ENCODE results near the gene SMIM28.
A peak's percentile ranks its signal among the peaks of the same experiment; 100 is the strongest.

SMIM28 gene

DNA sequence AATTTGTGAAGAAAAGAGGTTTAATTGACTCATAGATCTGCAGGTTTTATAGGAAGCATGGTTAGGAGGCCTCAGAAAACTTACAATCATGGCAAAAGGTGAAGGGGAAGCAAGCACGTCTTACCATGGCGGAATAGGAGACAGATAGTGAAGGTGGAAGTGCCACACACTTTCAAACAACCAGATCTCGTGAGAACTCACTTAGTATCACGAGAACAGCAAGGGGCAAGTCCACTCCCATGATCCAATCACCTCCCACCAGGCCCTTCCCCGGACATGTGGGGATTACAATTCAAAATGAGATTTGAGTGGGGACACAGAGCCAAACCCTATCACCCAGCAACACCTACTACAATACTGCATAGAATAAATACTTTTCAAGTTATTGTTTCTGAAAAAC, 19.0 kb downstream of the SMIM28 start:
- H4K91ac ChIP-seq (ENCODE audit: low read length): no peak overlapping the region
- DNase-seq: no peak
- H3K14ac ChIP-seq (ENCODE audit: low read length in 2 of 2): no peak overlapping the region
- no peaks in the 10 kb centered on the region for H3K9me3 ChIP-seq (ENCODE audit: control insufficient read depth, low read length)
- no peak overlapping the region for H2BK12ac ChIP-seq (ENCODE audit: low read length in 2 of 2)
- H2AK5ac ChIP-seq (ENCODE audit: low read length, severe bottlenecking): no peak overlapping the region
- H3K23ac ChIP-seq (ENCODE audit: low read length in 2 of 2): no peak overlapping the region
- H3K36me3 ChIP-seq (ENCODE audit: control insufficient read depth in 1 of 2, insufficient read depth in 2 of 2, low read depth in 1 of 2, low read length in 2 of 2): no peaks in the 10 kb centered on the region
- H4K8ac ChIP-seq (ENCODE audit: low read length): no peak overlapping the region
- no peaks in the 10 kb centered on the region for H3K27me3 ChIP-seq (ENCODE audit: control insufficient read depth in 1 of 2, insufficient read depth in 1 of 2, low read length in 2 of 2)
- no peaks in the 10 kb centered on the region for H3K79me1 ChIP-seq (replicated peaks; ENCODE audit: low read length, poor library complexity, severe bottlenecking)
- H3K18ac ChIP-seq (ENCODE audit: low read depth in 1 of 2, low read length in 2 of 2): no peak overlapping the region
- H3K27ac ChIP-seq (ENCODE audit: low read length, poor library complexity, severe bottlenecking): no peak overlapping the region
- H2BK120ac ChIP-seq (ENCODE audit: low read depth, low read length): no peak overlapping the region
- no peak overlapping the region for H2AFZ ChIP-seq (ENCODE audit: low read depth, low read length)
- no peak overlapping the region for H3K4ac ChIP-seq (ENCODE audit: low read depth in 1 of 2, low read length in 2 of 2)
- H3K4me2 ChIP-seq (ENCODE audit: low read length, poor library complexity, severe bottlenecking): no peak overlapping the region
- WGBS: 100% methylated on average over 1 of the region's 5 CpGs
- H2BK15ac ChIP-seq (ENCODE audit: low read depth, poor library complexity, severe bottlenecking): no peak overlapping the region
- H2BK5ac ChIP-seq (ENCODE audit: low read depth, low read length, poor library complexity, severe bottlenecking): no peak overlapping the region
- H3K9ac ChIP-seq (ENCODE audit: low read length): no peak overlapping the region
- no peak overlapping the region for H3K4me3 ChIP-seq (ENCODE audit: insufficient read depth in 1 of 2, low read depth in 1 of 2, low read length in 2 of 2)
- H3K4me1 ChIP-seq (ENCODE audit: control insufficient read depth, insufficient read depth, low read depth, low read length): no peaks in the 10 kb centered on the region

DNA sequence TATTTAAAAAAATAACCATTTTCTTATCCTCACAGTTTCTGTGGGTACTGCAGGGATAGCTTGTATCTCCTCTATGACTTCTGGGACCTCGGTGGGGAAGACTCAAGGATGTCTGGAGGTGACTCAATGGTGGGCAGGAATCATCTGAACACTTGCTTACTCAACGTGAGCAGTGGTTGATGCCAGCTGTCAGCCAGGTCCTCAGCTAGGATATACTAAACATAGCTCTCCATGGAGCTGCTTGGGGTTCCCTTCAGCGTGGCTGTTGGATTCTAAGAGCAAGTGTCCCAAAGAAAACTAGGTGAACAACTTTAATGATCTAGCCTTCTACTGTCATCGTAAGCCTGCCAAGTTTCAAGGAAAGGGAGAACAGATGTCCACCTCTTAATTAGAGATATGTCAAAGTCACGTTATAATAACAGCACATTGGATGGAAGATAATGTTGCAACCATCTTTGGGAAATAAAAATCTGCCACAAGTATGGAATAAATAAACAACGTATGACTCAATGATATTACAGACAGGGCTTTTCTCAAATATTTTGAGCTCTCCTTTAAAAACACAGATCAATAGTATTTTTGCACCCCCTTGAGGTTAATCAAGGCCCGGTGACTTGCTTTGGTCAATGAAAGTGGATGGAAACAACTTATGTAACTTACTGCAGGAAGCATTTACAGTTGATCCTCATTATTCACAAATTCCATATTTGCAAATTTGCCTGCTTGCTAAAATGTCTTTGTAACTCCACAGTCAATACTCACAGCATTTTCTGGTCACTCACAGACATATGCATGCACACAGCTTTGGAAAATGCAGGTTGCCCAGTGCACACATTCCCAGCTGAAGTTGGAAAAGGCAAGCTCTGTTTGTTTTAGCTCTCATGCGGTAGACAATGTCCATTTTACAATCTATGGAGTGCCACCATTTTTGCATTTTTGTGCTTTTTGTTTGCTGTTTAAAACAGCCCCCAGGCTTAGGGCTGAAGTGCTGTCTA, 19.7 kb downstream of the SMIM28 start:
- Histone ChIP-seq H3K9me3 (ENCODE audit: control insufficient read depth, low read length) (no peaks in the 10 kb centered on the region), H3K79me1 (replicated peaks; ENCODE audit: low read length, poor library complexity, severe bottlenecking) (no peaks in the 10 kb centered on the region), H3K27me3 (ENCODE audit: control insufficient read depth in 1 of 2, insufficient read depth in 1 of 2, low read length in 2 of 2) (no peaks in the 10 kb centered on the region), H3K18ac (ENCODE audit: low read depth in 1 of 2, low read length in 2 of 2) (no peak overlapping the region), H3K9ac (ENCODE audit: low read length) (no peak overlapping the region), H4K91ac (ENCODE audit: low read length) (no peak overlapping the region), H3K4ac (ENCODE audit: low read depth in 1 of 2, low read length in 2 of 2) (no peak overlapping the region), H4K8ac (ENCODE audit: low read length) (no peak overlapping the region), H3K4me3 (ENCODE audit: insufficient read depth in 1 of 2, low read depth in 1 of 2, low read length in 2 of 2) (no peak overlapping the region), H3K4me2 (ENCODE audit: low read length, poor library complexity, severe bottlenecking) (no peak overlapping the region), H3K23ac (ENCODE audit: low read length in 2 of 2) (no peak overlapping the region), H2AK5ac (ENCODE audit: low read length, severe bottlenecking) (no peak overlapping the region), H2BK120ac (ENCODE audit: low read depth, low read length) (no peak overlapping the region), H2BK5ac (ENCODE audit: low read depth, low read length, poor library complexity, severe bottlenecking) (no peak overlapping the region), H3K36me3 (ENCODE audit: control insufficient read depth in 1 of 2, insufficient read depth in 2 of 2, low read depth in 1 of 2, low read length in 2 of 2) (no peaks in the 10 kb centered on the region), H2BK12ac (ENCODE audit: low read length in 2 of 2) (no peak overlapping the region), H2AFZ (ENCODE audit: low read depth, low read length) (no peak overlapping the region), H3K27ac (ENCODE audit: low read length, poor library complexity, severe bottlenecking) (no peak overlapping the region), H3K14ac (ENCODE audit: low read length in 2 of 2) (no peak overlapping the region), H2BK15ac (ENCODE audit: low read depth, poor library complexity, severe bottlenecking) (no peak overlapping the region), H3K4me1 (ENCODE audit: control insufficient read depth, insufficient read depth, low read depth, low read length) (no peaks in the 10 kb centered on the region)
- WGBS: 84% methylated on average over 7 of the region's 8 CpGs
- DNase-seq: peak; percentile 17

DNA sequence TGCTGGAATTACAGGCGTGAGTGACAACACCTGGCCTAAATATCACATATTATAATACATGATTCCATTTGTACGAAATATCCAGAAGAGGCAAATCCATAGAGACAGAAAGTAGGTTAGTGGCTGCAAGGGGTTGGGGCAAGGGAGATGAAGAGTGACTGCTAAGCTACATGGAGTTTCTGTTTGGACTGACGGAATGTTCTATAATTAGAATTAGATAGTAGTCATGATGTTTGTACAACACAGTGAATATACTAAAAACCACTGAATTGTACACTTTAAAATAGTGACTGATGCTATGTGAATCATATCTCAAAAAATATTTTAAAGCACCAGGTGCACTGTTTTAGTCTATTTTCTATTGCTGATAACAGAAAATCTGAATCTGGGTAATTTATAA, 22.6 kb downstream of the SMIM28 start:
- no peak overlapping the region for H3K27ac ChIP-seq (ENCODE audit: low read length, poor library complexity, severe bottlenecking)
- no peaks in the 10 kb centered on the region for H3K9me3 ChIP-seq (ENCODE audit: control insufficient read depth, low read length)
- H3K14ac ChIP-seq (ENCODE audit: low read length in 2 of 2): no peak overlapping the region
- no peak overlapping the region for H3K9ac ChIP-seq (ENCODE audit: low read length)
- no peak overlapping the region for H3K4ac ChIP-seq (ENCODE audit: low read depth in 1 of 2, low read length in 2 of 2)
- peaks cover 13% of the 10 kb centered on the region for H3K79me1 ChIP-seq (replicated peaks; ENCODE audit: low read length, poor library complexity, severe bottlenecking)
- H2AK5ac ChIP-seq (ENCODE audit: low read length, severe bottlenecking): no peak overlapping the region
- no peak overlapping the region for H4K91ac ChIP-seq (ENCODE audit: low read length)
- H2BK5ac ChIP-seq (ENCODE audit: low read depth, low read length, poor library complexity, severe bottlenecking): no peak overlapping the region
- 100% methylated on average over 1 of the region's 3 CpGs for WGBS
- no peaks in the 10 kb centered on the region for H3K27me3 ChIP-seq (ENCODE audit: control insufficient read depth in 1 of 2, insufficient read depth in 1 of 2, low read length in 2 of 2)
- H3K23ac ChIP-seq (ENCODE audit: low read length in 2 of 2): no peak overlapping the region
- H3K4me3 ChIP-seq (ENCODE audit: insufficient read depth in 1 of 2, low read depth in 1 of 2, low read length in 2 of 2): no peak overlapping the region
- no peak overlapping the region for H3K4me2 ChIP-seq (ENCODE audit: low read length, poor library complexity, severe bottlenecking)
- no peak overlapping the region for H2BK12ac ChIP-seq (ENCODE audit: low read length in 2 of 2)
- H3K4me1 ChIP-seq (ENCODE audit: control insufficient read depth, insufficient read depth, low read depth, low read length): peaks cover 5% of the 10 kb centered on the region
- no peak overlapping the region for H3K18ac ChIP-seq (ENCODE audit: low read depth in 1 of 2, low read length in 2 of 2)
- no peaks in the 10 kb centered on the region for H3K36me3 ChIP-seq (ENCODE audit: control insufficient read depth in 1 of 2, insufficient read depth in 2 of 2, low read depth in 1 of 2, low read length in 2 of 2)
- H2BK120ac ChIP-seq (ENCODE audit: low read depth, low read length): no peak overlapping the region
- no peak overlapping the region for H2BK15ac ChIP-seq (ENCODE audit: low read depth, poor library complexity, severe bottlenecking)
- DNase-seq: peak; percentile 57
- no peak overlapping the region for H4K8ac ChIP-seq (ENCODE audit: low read length)
- no peak overlapping the region for H2AFZ ChIP-seq (ENCODE audit: low read depth, low read length)

DNA sequence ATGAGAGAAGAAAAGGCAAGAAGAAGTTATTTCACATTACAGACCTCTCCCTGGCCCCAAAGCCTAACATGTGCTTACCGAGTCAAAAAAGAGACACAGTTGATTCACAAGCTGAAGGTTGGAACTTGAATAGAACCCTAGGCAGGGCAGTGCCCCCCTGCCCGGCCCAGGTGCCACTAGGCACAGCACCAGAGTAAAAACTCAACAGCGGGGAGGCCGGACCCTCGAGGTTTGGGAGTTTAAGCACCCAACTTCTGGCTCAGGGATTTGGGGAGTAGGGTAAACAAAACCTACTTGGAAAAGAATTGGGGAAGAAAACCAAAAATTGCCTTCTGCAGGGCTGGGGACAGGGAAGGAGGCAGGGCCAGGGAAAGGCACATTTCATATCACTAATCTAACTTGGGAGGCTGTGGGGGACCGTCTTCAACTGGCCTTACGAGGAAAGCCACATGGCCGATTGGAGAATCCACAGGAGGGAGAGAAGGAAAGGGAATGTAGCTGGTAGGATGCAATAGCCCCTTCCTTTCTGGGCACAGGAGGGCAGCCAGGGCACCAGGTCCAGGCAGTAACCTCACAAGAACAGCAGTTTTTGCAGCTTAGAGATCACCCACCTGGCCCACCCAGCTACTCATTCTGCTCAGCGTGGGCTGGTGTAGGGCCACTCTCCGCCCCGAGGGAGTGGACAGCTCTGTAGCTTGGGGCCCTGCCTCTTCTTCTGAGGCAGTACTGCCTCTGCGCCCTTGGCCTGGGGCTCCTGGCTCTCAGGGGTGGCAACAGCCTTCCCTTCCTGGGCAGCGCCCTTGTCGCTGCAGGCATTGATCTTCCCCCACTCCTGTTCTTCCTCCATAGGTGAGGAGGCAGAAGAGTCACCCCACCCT, 24.5 kb downstream of the SMIM28 start:
- Histone ChIP-seq H3K9me3 (ENCODE audit: control insufficient read depth, low read length) (no peaks in the 10 kb centered on the region), H2AFZ (ENCODE audit: low read depth, low read length) (peak overlapping the region; percentile 46)
- WGBS: 91% methylated on average over 14 of the region's 14 CpGs

More for the DNA sequence above, 24.5 kb downstream of the SMIM28 start:
- no peak overlapping the region for H3K4me3 ChIP-seq (ENCODE audit: insufficient read depth in 1 of 2, low read depth in 1 of 2, low read length in 2 of 2)
- no peak for DNase-seq
- H3K27ac ChIP-seq (ENCODE audit: low read length, poor library complexity, severe bottlenecking): no peak overlapping the region
- no peak overlapping the region for H3K4me2 ChIP-seq (ENCODE audit: low read length, poor library complexity, severe bottlenecking)
- H3K36me3 ChIP-seq (ENCODE audit: control insufficient read depth in 1 of 2, insufficient read depth in 2 of 2, low read depth in 1 of 2, low read length in 2 of 2): peaks cover 4 to 15% of the 10 kb centered on the region in 2 experiments
- no peak overlapping the region for H3K14ac ChIP-seq (ENCODE audit: low read length in 2 of 2)
- no peak overlapping the region for H2BK5ac ChIP-seq (ENCODE audit: low read depth, low read length, poor library complexity, severe bottlenecking)
- peaks cover 20% of the 10 kb centered on the region for H3K79me1 ChIP-seq (replicated peaks; ENCODE audit: low read length, poor library complexity, severe bottlenecking)
- peak overlapping the region; percentile 43 for H4K91ac ChIP-seq (ENCODE audit: low read length)
- H3K4ac ChIP-seq (ENCODE audit: low read depth in 1 of 2, low read length in 2 of 2): no peak overlapping the region
- no peak overlapping the region for H2AK5ac ChIP-seq (ENCODE audit: low read length, severe bottlenecking)
- H3K4me1 ChIP-seq (ENCODE audit: control insufficient read depth, insufficient read depth, low read depth, low read length): peaks cover 5% of the 10 kb centered on the region
- H2BK120ac ChIP-seq (ENCODE audit: low read depth, low read length): no peak overlapping the region
- no peak overlapping the region for H2BK12ac ChIP-seq (ENCODE audit: low read length in 2 of 2)
- no peak overlapping the region for H3K18ac ChIP-seq (ENCODE audit: low read depth in 1 of 2, low read length in 2 of 2)
- H3K27me3 ChIP-seq (ENCODE audit: control insufficient read depth in 1 of 2, insufficient read depth in 1 of 2, low read length in 2 of 2): no peaks in the 10 kb centered on the region
- peak overlapping the region in 1 of 2 experiments; percentile 46 for H3K23ac ChIP-seq (ENCODE audit: low read length in 2 of 2)
- H2BK15ac ChIP-seq (ENCODE audit: low read depth, poor library complexity, severe bottlenecking): no peak overlapping the region
- H4K8ac ChIP-seq (ENCODE audit: low read length): no peak overlapping the region
- no peak overlapping the region for H3K9ac ChIP-seq (ENCODE audit: low read length)
